Measurements from ENCODE around the gene RANGAP1.

Gene RANGAP1

DNA sequence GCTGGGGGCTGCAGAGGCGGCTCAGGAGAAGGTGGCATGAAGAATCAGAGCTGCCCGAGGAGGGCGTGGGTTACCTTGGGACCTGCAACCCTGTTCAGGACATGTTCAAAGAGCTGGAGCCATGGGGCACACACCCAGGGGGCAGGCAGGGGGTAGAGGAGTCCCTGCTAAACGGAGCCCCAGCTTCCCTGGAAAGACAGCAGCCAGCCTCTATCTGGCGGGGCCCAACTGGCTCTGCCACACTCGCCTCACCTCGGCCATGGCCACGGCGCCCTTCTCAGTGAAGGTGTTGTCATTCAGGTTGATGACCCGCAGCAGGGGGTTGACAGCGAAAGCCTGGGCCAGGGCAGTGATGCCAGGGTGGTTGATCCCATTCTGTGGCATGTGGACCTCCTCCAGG, 28.3 kb downstream of the RANGAP1 start:
- DNase-seq (ENCODE audit: low read depth, low spot score): no peak
- TF ChIP-seq, protein P1, sequence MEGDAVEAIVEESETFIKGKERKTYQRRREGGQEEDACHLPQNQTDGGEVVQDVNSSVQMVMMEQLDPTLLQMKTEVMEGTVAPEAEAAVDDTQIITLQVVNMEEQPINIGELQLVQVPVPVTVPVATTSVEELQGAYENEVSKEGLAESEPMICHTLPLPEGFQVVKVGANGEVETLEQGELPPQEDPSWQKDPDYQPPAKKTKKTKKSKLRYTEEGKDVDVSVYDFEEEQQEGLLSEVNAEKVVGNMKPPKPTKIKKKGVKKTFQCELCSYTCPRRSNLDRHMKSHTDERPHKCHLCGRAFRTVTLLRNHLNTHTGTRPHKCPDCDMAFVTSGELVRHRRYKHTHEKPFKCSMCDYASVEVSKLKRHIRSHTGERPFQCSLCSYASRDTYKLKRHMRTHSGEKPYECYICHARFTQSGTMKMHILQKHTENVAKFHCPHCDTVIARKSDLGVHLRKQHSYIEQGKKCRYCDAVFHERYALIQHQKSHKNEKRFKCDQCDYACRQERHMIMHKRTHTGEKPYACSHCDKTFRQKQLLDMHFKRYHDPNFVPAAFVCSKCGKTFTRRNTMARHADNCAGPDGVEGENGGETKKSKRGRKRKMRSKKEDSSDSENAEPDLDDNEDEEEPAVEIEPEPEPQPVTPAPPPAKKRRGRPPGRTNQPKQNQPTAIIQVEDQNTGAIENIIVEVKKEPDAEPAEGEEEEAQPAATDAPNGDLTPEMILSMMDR (IDR thresholded peaks at IDR 0.05; ENCODE audit: insufficient read depth, low read length, missing control alignments): no peak
- ChIA-PET CTCF (no interaction called here), POLR2A (no interaction called here)
- H3K4me3 ChIP-seq (ENCODE audit: low read depth, low read length): no peak overlapping the region

DNA sequence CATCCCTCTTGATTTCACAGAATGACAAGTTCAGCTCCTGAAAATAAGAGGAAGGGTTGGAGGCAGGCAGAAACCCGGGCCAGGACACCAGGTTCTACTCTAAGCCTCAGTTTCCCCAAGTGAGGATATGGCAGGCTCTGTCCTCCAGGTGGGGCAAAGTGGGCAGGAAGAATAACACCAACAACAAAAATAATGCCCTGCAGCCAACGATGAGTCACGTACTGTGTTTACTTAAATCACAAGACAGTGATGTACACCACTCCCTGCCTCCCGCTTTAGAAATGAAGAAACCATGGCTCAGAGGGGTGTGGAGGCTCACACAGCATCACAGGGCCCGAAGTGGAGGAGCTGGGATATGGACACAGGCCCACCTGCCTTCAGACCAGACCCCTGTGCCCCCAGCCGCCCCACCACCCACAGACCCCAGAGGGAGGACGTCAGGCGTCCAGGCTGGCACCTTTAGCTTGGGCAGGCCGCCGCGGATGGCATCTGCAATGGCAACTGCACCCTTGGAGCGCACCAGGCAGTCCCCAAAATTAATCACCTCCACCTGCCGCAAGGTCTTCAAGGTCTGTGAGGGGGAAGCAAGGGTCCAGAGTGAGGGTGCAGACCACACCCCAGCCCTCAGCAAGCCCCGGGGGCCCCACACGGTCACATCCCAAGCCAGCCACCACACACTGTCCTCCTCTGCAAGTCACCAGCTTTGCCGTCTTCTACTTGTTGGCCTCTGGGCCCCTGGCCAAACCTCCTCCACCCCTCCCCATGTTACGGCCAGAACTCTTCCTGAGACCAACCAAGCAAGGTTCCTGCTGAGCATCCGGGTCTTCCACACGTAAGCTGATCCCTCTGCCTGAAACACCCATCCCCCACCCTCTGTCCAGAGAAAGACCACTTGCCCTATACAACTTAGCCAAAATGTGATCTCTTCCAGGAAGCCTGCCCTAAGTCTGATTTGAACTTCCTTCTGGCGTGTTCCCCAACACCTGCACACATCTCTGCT, 29.4 kb downstream of the RANGAP1 start:
- peak; percentile 12 for DNase-seq (ENCODE audit: low read depth, low spot score)
- no peak overlapping the region for H3K4me3 ChIP-seq (ENCODE audit: low read depth, low read length)
- TF ChIP-seq, protein P1 (IDR thresholded peaks at IDR 0.05; ENCODE audit: insufficient read depth, low read length, missing control alignments): no peak
- POLR2A ChIA-PET: interaction anchor here (0.9 kb wide), 1 partner anchor 104 kb away, joined by 3 read pairs; no protein-coding TSS in a partner anchor
- CTCF ChIA-PET: interaction anchor here (2.0 kb wide), 1 partner anchor 334 kb away, joined by 8 read pairs; no protein-coding TSS in a partner anchor

DNA sequence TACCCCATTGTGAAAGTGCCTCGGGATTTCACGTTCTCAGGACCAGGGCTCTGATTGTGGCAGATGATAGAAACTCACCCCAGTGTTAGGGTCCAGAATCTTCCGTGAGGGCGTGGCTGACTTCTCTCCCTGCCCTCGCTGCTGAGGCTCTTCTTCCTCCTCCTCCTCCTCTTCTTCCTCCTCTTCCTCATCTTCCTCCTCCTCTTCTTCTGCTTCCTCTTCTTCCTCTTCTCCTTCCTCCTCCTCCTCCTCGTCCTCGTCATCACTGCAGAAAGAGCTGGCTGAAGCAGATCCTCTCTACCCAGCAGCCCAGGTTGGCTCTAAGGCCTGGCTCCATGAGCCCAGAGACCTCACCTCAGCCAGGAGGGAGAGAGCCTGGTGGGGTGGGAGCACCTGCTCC, 31.8 kb downstream of the RANGAP1 start:
- no peak for DNase-seq (ENCODE audit: low read depth, low spot score)
- H3K4me3 ChIP-seq (ENCODE audit: low read depth, low read length): no peak overlapping the region
- CTCF ChIA-PET: interaction anchor here (2.0 kb wide), 1 partner anchor 332 kb away, joined by 8 read pairs; no protein-coding TSS in a partner anchor
- TF ChIP-seq, protein P1 (IDR thresholded peaks at IDR 0.05; ENCODE audit: insufficient read depth, low read length, missing control alignments): no peak
- POLR2A ChIA-PET: no interaction called here

DNA sequence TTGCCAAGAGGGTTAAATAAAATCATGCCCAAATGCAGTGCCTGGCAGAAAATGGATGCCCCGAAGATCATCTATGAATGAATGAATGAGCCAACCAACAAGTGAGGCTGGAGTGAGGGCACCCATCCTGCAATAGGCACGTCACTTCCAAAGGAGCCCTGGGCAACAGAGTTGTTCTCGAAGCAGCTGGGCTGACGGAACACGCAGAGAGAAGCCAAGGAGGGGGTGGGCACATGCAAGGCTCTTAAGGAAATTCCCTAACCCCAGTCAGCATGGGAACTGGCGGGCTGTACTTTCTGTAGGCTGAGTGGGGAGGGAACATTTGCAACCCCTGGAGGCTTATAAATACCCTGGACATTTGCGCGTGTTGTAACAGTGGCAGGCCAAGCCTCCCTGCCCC, 33.6 kb downstream of the RANGAP1 start:
- DNase-seq (ENCODE audit: low read depth, low spot score): no peak
- TF ChIP-seq, protein P1 (IDR thresholded peaks at IDR 0.05; ENCODE audit: insufficient read depth, low read length, missing control alignments): no peak
- ChIA-PET CTCF (no interaction called here), POLR2A (no interaction called here)
- H3K4me3 ChIP-seq (ENCODE audit: low read depth, low read length): no peak overlapping the region

DNA sequence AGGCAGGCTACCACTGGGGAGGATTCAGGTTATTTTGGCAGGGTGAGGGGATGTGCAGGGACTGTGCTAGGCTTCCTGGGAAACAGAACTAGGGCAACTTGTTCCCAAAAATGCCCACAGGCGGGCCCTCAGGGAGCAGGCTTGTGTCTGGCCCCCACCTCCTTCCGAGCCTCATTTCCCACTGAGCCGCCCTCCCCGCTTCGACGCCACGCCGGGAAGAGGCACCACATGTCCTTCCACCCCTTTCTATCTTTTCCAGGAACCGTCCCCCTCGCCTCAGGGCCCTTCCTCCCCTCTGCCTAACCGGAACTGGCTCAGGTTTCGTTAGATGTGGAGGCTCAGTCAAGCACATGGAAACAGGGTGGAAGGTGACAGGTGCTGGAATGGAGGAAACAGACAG, 35.9 kb downstream of the RANGAP1 start:
- no peak overlapping the region for H3K4me3 ChIP-seq (ENCODE audit: low read depth, low read length)
- TF ChIP-seq, protein P1 (IDR thresholded peaks at IDR 0.05; ENCODE audit: insufficient read depth, low read length, missing control alignments): no peak
- no peak for DNase-seq (ENCODE audit: low read depth, low spot score)
- ChIA-PET CTCF (no interaction called here), POLR2A (no interaction called here)

DNA sequence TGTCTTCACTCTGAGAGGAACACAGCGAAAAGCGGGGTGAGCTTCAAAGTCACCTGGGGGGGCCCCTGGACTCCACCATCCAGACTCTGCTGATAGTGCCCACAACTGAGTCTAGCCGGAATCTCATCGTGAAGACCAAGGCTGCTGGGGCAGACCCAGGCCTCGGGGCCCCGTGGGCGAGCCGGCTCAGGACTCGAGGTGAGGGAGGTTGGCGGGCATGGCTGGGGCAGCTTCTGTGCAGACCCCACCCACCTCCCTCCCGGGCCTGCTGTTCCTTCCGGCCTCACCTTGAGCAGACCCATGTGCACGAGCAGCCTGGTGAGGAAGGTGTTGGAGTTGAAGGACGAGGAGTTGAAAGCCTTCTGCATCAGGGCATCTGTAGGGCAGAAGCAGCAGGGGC, 36.5 kb downstream of the RANGAP1 start:
- ChIA-PET POLR2A (no interaction called here), CTCF (no interaction called here)
- TF ChIP-seq, protein P1 (IDR thresholded peaks at IDR 0.05; ENCODE audit: insufficient read depth, low read length, missing control alignments): no peak
- no peak overlapping the region for H3K4me3 ChIP-seq (ENCODE audit: low read depth, low read length)
- DNase-seq (ENCODE audit: low read depth, low spot score): no peak
